HepG2 (cell line): ENCODE data around the gene CHL1. TPM values are rescaled to one million over a fixed set of nuclear protein-coding genes. Genes with fewer than 3 reads are reported as not detected.

ENCODE experiments used
- ATAC-seq: fragments of 200-7000 bp; cut with Tn5 transposase; 3 replicates; pipeline ENCODE4 v1.9.1; 2020; ENCODE audit warnings: mild to moderate bottlenecking, moderate library complexity
- BruUV-seq: library from RNA; stranded (reverse); fragments of 400-500 nt; replicated peaks from 2 replicates; lab custom pipeline; 2021; lab: Mats Ljungman, UMichigan
- CTCF ChIA-PET: fragments of 300-600 bp; formaldehyde crosslinking; extraction: SDS; loops from one replicate; lab custom pipeline; 2021; ENCODE audit warnings: low total read pairs, inconsistent platforms, low intra/inter-chr PET ratio; lab: Yijun Ruan, JAX
- POLR2A ChIA-PET: fragments of 350-600 bp; sonication (Branson Sonifier 250); formaldehyde crosslinking; loops from one replicate; lab custom pipeline; 2020; ENCODE audit warnings: antibody characterized with exemption, inconsistent platforms; lab: Yijun Ruan, JAX
- DNase-seq: peaks from one replicate; pipeline ENCODE4 v3.0.0-alpha.2; 2015; ENCODE audit warnings: low spot score
- FAIRE-seq: peaks from 3 replicates; lab custom pipeline; 2011; peaks lifted over from hg19 to GRCh38; lab: Jason Lieb, UNC
- H2AFZ ChIP-seq: one replicate; pipeline ENCODE4 v1.6.1; 2011; ENCODE audit warnings: low read length, inconsistent platforms
- H3K27ac ChIP-seq: fragments of 300-600 bp; 3 replicates; pipeline ENCODE4 v1.8.0; 2011; ENCODE audit warnings: mixed run types, mild to moderate bottlenecking, mixed read lengths, low read length, inconsistent platforms; ENCODE audit not compliant: insufficient read depth; ENCODE audit errors: extremely low read length
- H3K27me3 ChIP-seq, 2 experiments: fragments of 200-600 bp in 1 of 2; 2 replicates in 1 of 2; 3 replicates in 1 of 2; pipeline versions ENCODE4 v1.6.0 to v1.8.0; 2011; ENCODE audit warnings: low read length in 2 of 2, mild to moderate bottlenecking in 2 of 2, moderate library complexity in 2 of 2, inconsistent platforms in 1 of 2; ENCODE audit not compliant: insufficient read depth in 2 of 2, control insufficient read depth in 1 of 2
- H3K36me3 ChIP-seq, 2 experiments: fragments of 200-600 bp in 1 of 2; replicated peaks in 1 of 2; 2 replicates in 1 of 2; 3 replicates in 1 of 2; pipeline versions ENCODE4 v1.5.1 to v1.8.0; 2011; ENCODE audit warnings: low read length in 2 of 2, inconsistent platforms in 1 of 2; ENCODE audit not compliant: insufficient read depth in 2 of 2, control insufficient read depth in 1 of 2
- H3K4me1 ChIP-seq: 2 replicates; pipeline ENCODE4 v1.5.1; 2012; ENCODE audit warnings: low read length, inconsistent platforms; ENCODE audit not compliant: insufficient read depth
- H3K4me2 ChIP-seq: 2 replicates; pipeline ENCODE4 v1.6.0; 2011; ENCODE audit warnings: low read depth, low read length, inconsistent platforms
- H3K4me3 ChIP-seq, 3 experiments: fragments of 200-600 bp in 1 of 3; sonication (generic), shearing (Covaris generic) in 1 of 3; replicated peaks in 1 of 3; 2 replicates each; pipeline ENCODE4 v1.5.1; 2011 to 2016; ENCODE audit warnings: low read length in 3 of 3, inconsistent platforms in 2 of 3, low read depth in 2 of 3, mild to moderate bottlenecking in 2 of 3, control low read depth in 1 of 3, mixed read lengths in 1 of 3; ENCODE audit not compliant: insufficient read depth in 1 of 3
- H3K79me2 ChIP-seq: one replicate; pipeline ENCODE4 v1.6.1; 2011; ENCODE audit warnings: low read length, inconsistent platforms; ENCODE audit not compliant: insufficient read depth
- H3K9ac ChIP-seq: 2 replicates; pipeline ENCODE4 v1.6.0; 2011; ENCODE audit warnings: mild to moderate bottlenecking, low read depth, low read length, inconsistent platforms; ENCODE audit not compliant: insufficient read depth
- H3K9me3 ChIP-seq: 2 replicates; pipeline ENCODE4 v1.5.1; 2012; ENCODE audit warnings: mild to moderate bottlenecking, low read length
- H4K20me1 ChIP-seq: 2 replicates; pipeline ENCODE4 v1.6.0; 2011; ENCODE audit warnings: inconsistent platforms, mild to moderate bottlenecking, low read length, moderate library complexity; ENCODE audit not compliant: insufficient read depth
- HES4 ChIP-seq: sonication (generic); formaldehyde crosslinking; IDR thresholded peaks from 2 replicates; pipeline ENCODE4 v1.9.0; 2021; ENCODE audit warnings: mild to moderate bottlenecking, missing genetic modification reagents, borderline replicate concordance
- NKX3-1 ChIP-seq: sonication (generic); formaldehyde crosslinking; IDR thresholded peaks from 2 replicates; pipeline ENCODE4 v1.5.0; 2020; ENCODE audit warnings: missing genetic modification reagents
- NR2F1 ChIP-seq, 2 experiments: fragments of 450-650 bp in 1 of 2; formaldehyde crosslinking in 1 of 2; IDR thresholded peaks; 2 replicates each; pipeline versions ENCODE4 v1.5.0 to v1.6.1; 2016 to 2020; ENCODE audit warnings: mild to moderate bottlenecking in 1 of 2, missing compliant biosample characterization in 1 of 2, missing genetic modification reagents in 1 of 2, moderate library complexity in 1 of 2
- SOX6 ChIP-seq, 2 experiments: fragments of 450-650 bp in 1 of 2; sonication (generic) in 1 of 2; formaldehyde crosslinking in 1 of 2; IDR thresholded peaks; 2 replicates each; pipeline versions ENCODE4 v1.4.0 to v1.6.1; 2017 to 2020; ENCODE audit warnings: antibody characterized with exemption in 1 of 2, mild to moderate bottlenecking in 1 of 2, missing genetic modification reagents in 1 of 2
- ZNF232 ChIP-seq: sonication (generic); formaldehyde crosslinking; IDR thresholded peaks from 2 replicates; pipeline ENCODE4 v1.4.0; 2020; ENCODE audit warnings: missing genetic modification reagents, borderline replicate concordance
- ZSCAN22 ChIP-seq: sonication (generic); formaldehyde crosslinking; IDR thresholded peaks from 2 replicates; pipeline ENCODE4 v1.4.0; 2020; ENCODE audit warnings: mild to moderate bottlenecking, missing genetic modification reagents
- WGBS: methylation state at CpG from one replicate; pipeline ENCODE4 v1.1.6; 2017; ENCODE audit warnings: low lambda C conversion rate; 5-methylcytosine and 5-hydroxymethylcytosine counted together
- in situ Hi-C: cut with HindIII; loops from 2 replicates; pipeline ENCODE4 v1.10.0; 2017; ENCODE audit warnings: low pct_unique_long_range_greater_than_20kb; ENCODE audit not compliant: extremely low pct_ligation_motif_present
- intact Hi-C: fragments of 100-400 bp; cut with micrococcal nuclease; formaldehyde crosslinking; loops from one replicate; pipeline ENCODE4 v1.10.0; 2022; ENCODE audit not compliant: unreplicated experiment
- polyA plus RNA-seq, 8 experiments: library from polyadenylated mRNA; depleted of rRNA in 3 of 8; stranded (reverse) in 7 of 8; unstranded in 1 of 8; fragments of >200 nt; fragmentation: Illumina TruSeq in 4 of 8; extraction: Trizol in 4 of 8; gene quantifications; 2 replicates each; pipeline versions ENCODE4 v1.2.1 to v1.2.3, GENCODE V29; 2011 to 2016; ENCODE audit warnings: low read depth in 4 of 8, missing spikeins in 1 of 8, mixed read lengths in 1 of 8; ENCODE audit not compliant: insufficient read depth in 1 of 8
- total RNA-seq, 5 experiments: library from RNA; depleted of rRNA; stranded (reverse); fragments of >200 nt; fragmentation: Illumina TruSeq; extraction: Trizol; gene quantifications; 2 replicates each; pipeline ENCODE4 v1.2.3, GENCODE V29; 2016; ENCODE audit warnings: low read depth in 1 of 5
- TF ChIP-seq, protein P1 (sequence below): sonication (generic); formaldehyde crosslinking; IDR thresholded peaks from 2 replicates; pipeline ENCODE4 v1.4.0; 2020; ENCODE audit warnings: mild to moderate bottlenecking, missing genetic modification reagents, borderline replicate concordance
- TF ChIP-seq, protein P2 (sequence below): sonication (generic); formaldehyde crosslinking; IDR thresholded peaks from 2 replicates; pipeline ENCODE4 v1.4.0; 2020; ENCODE audit warnings: mild to moderate bottlenecking, missing genetic modification reagents
- TF ChIP-seq, protein P3 (sequence below): sonication (generic); formaldehyde crosslinking; IDR thresholded peaks from 2 replicates; pipeline ENCODE4 v1.5.1; 2020; ENCODE audit warnings: missing genetic modification reagents, mild to moderate bottlenecking, borderline replicate concordance

CHL1 gene
- total and polyA plus RNA-seq, 2 of the 13 experiments (the other 11 are each of a cell fraction or from before 2014, with no cell fraction given): not detected

DNA sequence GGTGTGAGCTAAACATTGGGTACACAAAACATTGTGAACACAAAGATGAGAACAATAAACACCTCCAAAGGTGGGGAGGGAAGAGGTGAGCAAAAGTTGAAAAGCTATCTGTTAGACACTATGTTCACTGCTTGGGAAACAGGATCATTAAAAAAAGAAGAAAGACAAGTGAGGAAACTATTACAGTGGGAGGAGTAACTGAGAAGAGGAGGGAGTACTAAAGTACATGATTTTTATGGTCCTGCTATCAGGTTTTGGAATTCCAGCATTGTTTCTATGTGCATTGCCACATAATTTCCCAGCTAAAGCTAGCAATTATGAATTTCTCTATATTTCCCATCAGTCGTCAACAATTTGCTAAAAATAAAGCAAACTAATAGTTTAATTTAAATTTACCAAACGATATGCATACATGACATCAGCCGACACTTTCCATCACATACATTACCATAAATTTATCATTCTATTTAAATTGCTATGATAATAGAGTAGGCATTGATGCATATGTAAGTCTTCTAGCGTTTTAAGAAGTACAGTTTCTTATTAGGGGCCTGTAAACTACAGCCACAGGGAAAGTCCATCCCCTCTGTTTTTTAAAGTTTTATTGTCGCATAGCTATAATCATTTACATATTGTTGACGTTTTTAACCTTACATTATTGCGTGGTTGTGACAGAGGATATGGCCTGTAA is 221.8 kb downstream of the CHL1 start (continued):
- TF ChIP-seq, protein P1, sequence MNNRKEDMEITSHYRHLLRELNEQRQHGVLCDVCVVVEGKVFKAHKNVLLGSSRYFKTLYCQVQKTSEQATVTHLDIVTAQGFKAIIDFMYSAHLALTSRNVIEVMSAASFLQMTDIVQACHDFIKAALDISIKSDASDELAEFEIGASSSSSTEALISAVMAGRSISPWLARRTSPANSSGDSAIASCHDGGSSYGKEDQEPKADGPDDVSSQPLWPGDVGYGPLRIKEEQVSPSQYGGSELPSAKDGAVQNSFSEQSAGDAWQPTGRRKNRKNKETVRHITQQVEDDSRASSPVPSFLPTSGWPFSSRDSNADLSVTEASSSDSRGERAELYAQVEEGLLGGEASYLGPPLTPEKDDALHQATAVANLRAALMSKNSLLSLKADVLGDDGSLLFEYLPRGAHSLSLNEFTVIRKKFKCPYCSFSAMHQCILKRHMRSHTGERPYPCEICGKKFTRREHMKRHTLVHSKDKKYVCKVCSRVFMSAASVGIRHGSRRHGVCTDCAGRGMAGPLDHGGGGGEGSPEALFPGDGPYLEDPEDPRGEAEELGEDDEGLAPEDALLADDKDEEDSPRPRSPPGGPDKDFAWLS (CRISPR knock-in tag): no peak
- no peak for TF ChIP-seq NR2F1 (CRISPR knock-in tag; IDR thresholded peaks at IDR 0.05)

DNA sequence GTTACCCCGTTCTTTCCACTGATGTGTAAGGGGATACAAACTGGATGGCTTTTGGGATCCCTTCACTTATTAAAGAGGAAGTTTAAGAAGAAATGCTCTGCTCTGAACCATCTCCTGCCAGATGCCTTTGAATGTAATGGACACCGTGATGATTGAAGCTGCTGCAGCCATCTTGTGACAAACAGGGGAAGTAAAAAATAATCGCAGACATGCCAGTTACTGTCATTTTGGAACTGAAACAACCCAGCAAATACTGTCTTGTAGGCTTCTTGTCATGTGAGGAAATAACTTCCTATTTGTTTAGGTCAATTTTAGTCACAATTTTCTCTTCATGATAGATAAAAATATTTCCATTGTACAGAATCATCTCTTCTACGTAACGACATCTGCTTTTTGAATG is 224.0 kb downstream of the CHL1 start:
- DNase-seq (no peak), FAIRE-seq (no peak), ATAC-seq (no peak)
- no peak overlapping the region for H2AFZ ChIP-seq
- no peaks in the 10 kb centered on the region for H3K36me3 ChIP-seq
- intact Hi-C loops: no loop called here
- no peak overlapping the region for H3K9ac ChIP-seq
- ChIA-PET CTCF (no interaction called here), POLR2A (no interaction called here)
- peaks cover 41% of the 10 kb centered on the region; the same call in 1 of the 2 replicates for H3K9me3 ChIP-seq
- H3K27me3 ChIP-seq: no peaks in the 10 kb centered on the region
- no peaks in the 10 kb centered on the region for H4K20me1 ChIP-seq
- no peak overlapping the region for H3K4me3 ChIP-seq
- no peaks in the 10 kb centered on the region for H3K4me1 ChIP-seq
- no peak for TF ChIP-seq HES4 (CRISPR knock-in tag)
- TF ChIP-seq, all 625 proteins: peak for 0
- in situ Hi-C loops: no loop called here
- Histone ChIP-seq H3K27ac (no peak overlapping the region), H3K79me2 (no peaks in the 10 kb centered on the region), H3K4me2 (no peak overlapping the region)
- no TSS peak for BruUV-seq
- 2% methylated on average over 5 of the region's 5 CpGs for WGBS

DNA sequence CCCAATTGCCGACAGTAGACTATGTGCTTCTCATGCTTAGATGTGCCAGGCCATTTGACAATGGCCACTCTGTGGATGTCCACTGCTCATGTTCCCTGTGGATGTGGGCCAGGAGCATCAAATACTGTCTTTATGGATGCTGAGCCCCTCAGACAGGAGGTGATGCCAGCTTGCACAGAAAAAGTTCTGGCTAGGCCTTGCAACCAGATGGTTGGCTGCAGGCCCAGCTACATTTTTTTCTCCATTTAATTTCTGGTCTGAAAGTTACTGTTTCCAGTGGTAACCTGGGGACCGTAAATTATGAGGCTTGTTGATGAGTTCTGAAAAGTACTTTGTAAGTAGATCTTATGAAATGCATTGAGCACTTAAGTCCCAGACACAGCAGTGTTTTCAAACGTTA is 228.5 kb downstream of the CHL1 start:
- ChIA-PET POLR2A (no interaction called here), CTCF (no interaction called here)
- no TSS peak for BruUV-seq
- intact Hi-C loops (no loop called here), in situ Hi-C loops (no loop called here)
- FAIRE-seq (no peak), DNase-seq (no peak), ATAC-seq (no peak)
- H3K4me2 ChIP-seq: no peak overlapping the region
- no peak overlapping the region for H3K27ac ChIP-seq
- no peak overlapping the region for H3K9ac ChIP-seq
- H3K79me2 ChIP-seq: no peaks in the 10 kb centered on the region
- no peaks in the 10 kb centered on the region for H3K27me3 ChIP-seq
- H3K4me3 ChIP-seq: no peak overlapping the region
- no peak overlapping the region for H2AFZ ChIP-seq
- H3K36me3 ChIP-seq: no peaks in the 10 kb centered on the region
- 0% methylated on average over 3 of the region's 3 CpGs for WGBS
- H3K4me1 ChIP-seq: no peaks in the 10 kb centered on the region
- H4K20me1 ChIP-seq: no peaks in the 10 kb centered on the region
- H3K9me3 ChIP-seq: peaks cover 51% of the 10 kb centered on the region
- no peak for TF ChIP-seq NKX3-1 (CRISPR knock-in tag)
- no peak for TF ChIP-seq ZSCAN22 (CRISPR knock-in tag)
- TF ChIP-seq ZNF232 (CRISPR knock-in tag): no peak
- TF ChIP-seq SOX6 (IDR thresholded peaks at IDR 0.05): no peak
- no peak for TF ChIP-seq SOX6 (CRISPR knock-in tag; IDR thresholded peaks at IDR 0.05)
- TF ChIP-seq, protein P2, sequence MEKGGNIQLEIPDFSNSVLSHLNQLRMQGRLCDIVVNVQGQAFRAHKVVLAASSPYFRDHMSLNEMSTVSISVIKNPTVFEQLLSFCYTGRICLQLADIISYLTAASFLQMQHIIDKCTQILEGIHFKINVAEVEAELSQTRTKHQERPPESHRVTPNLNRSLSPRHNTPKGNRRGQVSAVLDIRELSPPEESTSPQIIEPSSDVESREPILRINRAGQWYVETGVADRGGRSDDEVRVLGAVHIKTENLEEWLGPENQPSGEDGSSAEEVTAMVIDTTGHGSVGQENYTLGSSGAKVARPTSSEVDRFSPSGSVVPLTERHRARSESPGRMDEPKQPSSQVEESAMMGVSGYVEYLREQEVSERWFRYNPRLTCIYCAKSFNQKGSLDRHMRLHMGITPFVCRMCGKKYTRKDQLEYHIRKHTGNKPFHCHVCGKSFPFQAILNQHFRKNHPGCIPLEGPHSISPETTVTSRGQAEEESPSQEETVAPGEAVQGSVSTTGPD (CRISPR knock-in tag): no peak
- TF ChIP-seq, protein P3, sequence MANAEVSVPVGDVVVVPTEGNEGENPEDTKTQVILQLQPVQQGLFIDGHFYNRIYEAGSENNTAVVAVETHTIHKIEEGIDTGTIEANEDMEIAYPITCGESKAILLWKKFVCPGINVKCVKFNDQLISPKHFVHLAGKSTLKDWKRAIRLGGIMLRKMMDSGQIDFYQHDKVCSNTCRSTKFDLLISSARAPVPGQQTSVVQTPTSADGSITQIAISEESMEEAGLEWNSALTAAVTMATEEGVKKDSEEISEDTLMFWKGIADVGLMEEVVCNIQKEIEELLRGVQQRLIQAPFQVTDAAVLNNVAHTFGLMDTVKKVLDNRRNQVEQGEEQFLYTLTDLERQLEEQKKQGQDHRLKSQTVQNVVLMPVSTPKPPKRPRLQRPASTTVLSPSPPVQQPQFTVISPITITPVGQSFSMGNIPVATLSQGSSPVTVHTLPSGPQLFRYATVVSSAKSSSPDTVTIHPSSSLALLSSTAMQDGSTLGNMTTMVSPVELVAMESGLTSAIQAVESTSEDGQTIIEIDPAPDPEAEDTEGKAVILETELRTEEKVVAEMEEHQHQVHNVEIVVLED (CRISPR knock-in tag): no peak
